ENCODE measurements around the gene GNPDA1. TPM values are rescaled to one million over a fixed set of nuclear protein-coding genes. Genes with fewer than 3 reads are reported as not detected.

GNPDA1 gene
- polyA plus RNA-seq, 3 donors, result 61.5 to 68.6 (median 66.7) TPM

- DNase-seq (ENCODE audit: low read depth in 3 of 3, low spot score in 2 of 3), result no peak
Observed at GRCh38 chr5:141960018-141960417, 52.8 kb downstream of the GNPDA1 start.

GRCh38 chr5:141958546-141959172 lies 54.2 kb downstream of the GNPDA1 start:
- DNase-seq (ENCODE audit: low read depth in 3 of 3, low spot score in 2 of 3), result no peak

DNA sequence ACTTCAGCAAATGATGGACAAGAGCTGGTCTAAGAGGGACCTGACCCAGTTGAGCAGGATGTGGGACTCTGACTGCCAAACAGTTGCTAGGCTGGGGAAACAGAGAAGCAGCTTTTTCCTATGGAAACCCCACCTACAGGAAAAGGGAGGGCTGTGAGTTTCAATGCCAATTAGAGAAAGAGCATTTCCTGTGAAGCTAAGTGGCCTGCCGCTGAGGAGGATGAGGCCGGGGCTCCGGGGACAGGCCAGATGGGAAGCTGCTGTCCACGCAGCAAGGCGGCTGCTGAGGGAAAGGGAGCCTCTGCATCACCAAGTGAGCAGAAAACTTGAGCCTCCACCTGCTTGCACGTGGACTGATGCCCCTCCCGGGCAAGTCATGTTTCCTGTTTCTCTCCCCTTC lies 54.7 kb downstream of the GNPDA1 start, which contains the start of gene PCDH12:
TSS of gene PCDH12 (minus strand) at position 90 of the 400 bp plus-strand sequence. CDS start 351 bp downstream, outside the sequence.
- peak in 1 of 3 donors; percentile 48 for DNase-seq (ENCODE audit: low read depth in 3 of 3, low spot score in 2 of 3)

- no peak for DNase-seq (ENCODE audit: low read depth in 3 of 3, low spot score in 2 of 3)
Observed at GRCh38 chr5:141957367-141957996, 55.3 kb downstream of the GNPDA1 start.

DNA sequence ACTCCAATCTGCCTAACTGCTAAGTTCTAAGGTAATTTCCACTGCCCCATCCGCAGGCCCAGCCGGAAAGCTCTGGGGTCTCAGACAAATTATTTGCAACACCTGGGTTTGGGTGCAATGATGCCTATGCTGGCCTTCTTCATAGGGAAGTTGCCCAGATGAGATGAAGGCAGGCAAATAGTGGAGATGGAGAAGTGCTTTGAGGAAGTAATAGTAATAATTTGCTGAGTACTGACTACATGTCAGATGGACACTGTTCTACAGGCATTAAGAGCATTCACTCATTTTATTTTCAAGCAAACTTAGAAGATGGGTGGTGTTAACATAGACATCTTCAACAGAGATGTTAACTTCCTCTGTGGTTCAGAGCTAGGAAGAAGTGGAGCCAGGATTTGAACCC lies 58.6 kb downstream of the GNPDA1 start:
- no peak for DNase-seq (ENCODE audit: low read depth in 3 of 3, low spot score in 2 of 3)

GRCh38 chr5:141952020-141952419 lies 60.8 kb downstream of the GNPDA1 start:
- DNase-seq (ENCODE audit: low read depth in 3 of 3, low spot score in 2 of 3), result no peak

- DNase-seq (ENCODE audit: low read depth in 3 of 3, low spot score in 2 of 3), result no peak
Observed at GRCh38 chr5:141951332-141951781, 61.5 kb downstream of the GNPDA1 start.

Other genes starting within 250 kb of the GNPDA1 start
- 10 to 100 TPM; 26.6 to 27.6 (median 26.6) TPM for gene PCDH1, start 134.6 kb downstream of the GNPDA1 start, polyA plus RNA-seq (ENCODE audit: insufficient read length in 3 of 3)
- gene DELE1, start 89.2 kb downstream of the GNPDA1 start, polyA plus RNA-seq (ENCODE audit: insufficient read length in 3 of 3), result 100 to 1,000 TPM in 2 of 3 donors, 10 to 100 TPM in 1; 97.0 to 116 (median 115) TPM
- gene PCDH12, start 54.8 kb downstream of the GNPDA1 start, polyA plus RNA-seq (ENCODE audit: insufficient read length in 3 of 3), result 10 to 100 TPM; 16.1 to 17.0 (median 16.9) TPM
- gene RNF14, start 43.9 kb downstream of the GNPDA1 start, polyA plus RNA-seq (ENCODE audit: insufficient read length in 3 of 3), result 10 to 100 TPM; 64.3 to 69.5 (median 67.9) TPM
- gene NDFIP1, start 95.8 kb upstream of the GNPDA1 start, polyA plus RNA-seq (ENCODE audit: insufficient read length in 3 of 3), result 100 to 1,000 TPM; 135 to 146 (median 142) TPM

All from right renal cortex interstitium (tissue), 3 donors.